Stimulated activated CD4-positive, alpha-beta T cell treated with anti-CD3 and anti-CD28 coated beads, Interleukin-2, amount 100 ng/mL, for 24 hours (primary cell): Measurements from ENCODE around the gene SPINT3.

Source experiments
- DNase-seq, 2 donors: peaks; one replicate each; pipeline ENCODE4 v3.0.0-alpha.2; 2020

Gene SPINT3, protein sequence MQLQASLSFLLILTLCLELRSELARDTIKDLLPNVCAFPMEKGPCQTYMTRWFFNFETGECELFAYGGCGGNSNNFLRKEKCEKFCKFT

DNA sequence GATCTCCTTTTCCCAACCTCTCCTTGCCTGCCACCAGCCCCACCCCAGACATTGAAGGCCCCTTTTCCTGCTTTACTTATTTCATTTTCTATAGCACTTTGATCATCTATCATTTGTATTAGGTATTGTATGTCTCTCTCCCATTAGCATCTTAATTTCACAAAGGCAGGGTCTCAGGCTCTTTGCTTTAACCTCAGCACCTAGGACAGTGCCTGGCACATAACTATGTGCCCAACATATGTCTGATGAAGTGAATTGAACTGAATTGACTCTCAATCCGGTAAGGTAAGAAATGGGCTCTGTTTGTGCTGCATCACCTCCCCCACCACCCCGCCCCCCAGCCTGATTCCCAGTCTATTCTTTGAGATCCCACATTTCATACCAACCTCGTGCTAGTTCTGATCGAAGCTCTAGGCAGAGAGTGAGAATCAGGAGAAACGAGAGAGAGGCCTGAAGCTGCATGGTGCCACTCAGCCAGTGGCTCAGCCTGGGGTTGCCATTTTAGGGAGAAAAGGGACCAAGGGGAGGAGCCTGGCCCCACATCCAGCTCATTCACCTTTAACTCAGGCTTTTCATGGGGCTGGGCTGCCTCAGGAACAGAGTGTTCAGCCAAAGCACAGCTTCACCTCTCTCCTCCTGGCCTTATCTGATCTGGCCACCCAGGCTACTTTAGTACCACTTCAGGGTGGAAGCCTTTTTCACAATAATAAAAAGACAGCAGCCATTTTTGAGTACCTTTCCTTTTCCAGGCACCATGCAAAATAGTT, at the start of gene SPINT3:
Gene SPINT3, minus strand, starts transcription at position 476 of the 767 bp plus-strand sequence. Its CDS starts 14 bp downstream, at position 462.
- no peak for DNase-seq

- no peak for DNase-seq
Measured at GRCh38 chr20:45564760-45565276, 49.4 kb upstream of the SPINT3 start.

DNA sequence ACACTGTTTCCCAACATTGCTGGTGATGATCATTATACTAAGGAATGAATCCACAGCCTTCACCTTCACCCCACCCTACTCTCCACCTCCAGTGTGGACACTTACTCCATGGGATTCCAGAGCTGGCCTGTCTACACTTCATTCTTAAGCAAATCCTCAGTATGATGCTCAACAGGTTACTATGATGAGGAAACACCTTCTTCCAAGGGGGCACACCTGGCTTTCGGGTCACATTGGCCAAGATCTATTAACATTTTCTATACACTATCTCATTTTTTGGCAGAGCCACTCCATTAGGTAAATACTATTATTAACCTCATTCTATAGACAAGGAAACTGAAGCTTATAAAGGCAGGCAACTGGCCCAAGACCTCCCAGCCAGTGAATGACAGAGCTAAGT, 39.8 kb upstream of the SPINT3 start:
- no peak for DNase-seq

DNA sequence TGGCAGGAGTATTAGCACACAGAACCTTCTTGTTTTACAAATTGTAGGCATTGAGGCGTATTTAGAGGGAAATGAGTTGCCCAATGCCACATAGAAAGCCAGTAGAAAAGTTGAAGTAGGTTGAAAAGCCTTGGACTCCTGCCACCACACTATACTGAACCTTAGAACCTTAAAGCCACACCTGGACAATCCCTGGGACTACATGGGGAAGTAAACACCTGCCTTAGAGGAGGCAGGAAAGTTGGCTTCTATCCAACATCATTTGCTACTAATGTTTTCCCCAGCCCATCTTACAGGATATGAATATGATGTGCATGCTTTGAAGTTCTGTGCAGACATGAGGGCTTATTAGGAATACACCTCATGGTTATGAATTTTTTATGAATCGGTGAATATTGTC, 37.0 kb upstream of the SPINT3 start:
- DNase-seq: no peak

- no peak for DNase-seq
Measured at GRCh38 chr20:45550765-45551164, 35.3 kb upstream of the SPINT3 start.

- no peak for DNase-seq
Measured at GRCh38 chr20:45548410-45548809, 33.0 kb upstream of the SPINT3 start.

DNA sequence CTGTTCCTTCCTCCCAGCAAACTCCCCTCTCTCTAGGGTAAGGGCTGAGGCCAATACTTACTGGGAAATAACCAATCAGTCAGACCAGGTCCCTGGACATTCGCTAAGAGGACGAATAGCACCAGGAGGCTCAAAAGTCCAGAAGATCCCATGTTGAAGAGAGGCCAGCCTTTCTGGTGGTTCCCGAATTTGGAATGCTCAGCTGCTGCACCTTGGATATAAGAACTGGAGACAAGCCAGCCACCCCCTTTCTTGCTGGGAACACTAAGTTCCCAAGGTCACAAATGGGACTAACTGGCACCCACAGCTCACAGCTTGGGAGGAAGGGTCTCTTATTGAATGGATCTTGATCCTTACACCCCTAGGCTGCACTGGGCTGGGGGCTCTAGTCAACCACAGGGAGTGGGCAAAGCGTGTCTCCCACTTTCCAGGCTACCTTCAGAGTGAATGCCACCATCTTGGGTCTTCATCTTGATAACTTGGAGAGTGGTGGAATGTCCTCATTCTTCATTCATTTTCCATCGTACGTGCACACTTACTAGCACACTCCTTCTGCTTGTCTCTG, 31.9 kb upstream of the SPINT3 start, which contains the start of gene EPPIN:
Gene EPPIN, minus strand, starts transcription at position 196 of the 565 bp plus-strand sequence. Its CDS starts 44 bp downstream, at position 152.
- DNase-seq: no peak

GRCh38 chr20:45545754-45546453, 30.5 kb upstream of the SPINT3 start:
- DNase-seq: no peak

DNA sequence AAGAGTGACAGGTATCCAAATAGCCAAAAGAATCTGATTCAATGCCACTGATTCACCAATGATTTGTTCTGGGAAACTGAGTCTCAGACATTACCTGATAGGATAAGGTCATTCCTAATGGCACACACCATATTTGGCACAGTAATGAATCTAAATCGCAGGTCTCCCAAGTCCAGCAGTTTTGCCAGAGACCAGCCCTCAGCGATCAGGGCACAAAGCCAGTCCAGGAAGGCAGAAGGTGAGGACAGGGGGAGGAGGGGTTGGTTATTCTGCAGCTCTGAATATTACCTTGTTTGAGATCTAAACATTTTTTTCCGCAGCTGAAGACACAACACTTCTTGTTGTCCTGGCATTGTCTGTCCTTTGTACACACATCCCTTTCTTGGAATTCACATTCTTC, 29.9 kb upstream of the SPINT3 start:
- no peak for DNase-seq

DNA sequence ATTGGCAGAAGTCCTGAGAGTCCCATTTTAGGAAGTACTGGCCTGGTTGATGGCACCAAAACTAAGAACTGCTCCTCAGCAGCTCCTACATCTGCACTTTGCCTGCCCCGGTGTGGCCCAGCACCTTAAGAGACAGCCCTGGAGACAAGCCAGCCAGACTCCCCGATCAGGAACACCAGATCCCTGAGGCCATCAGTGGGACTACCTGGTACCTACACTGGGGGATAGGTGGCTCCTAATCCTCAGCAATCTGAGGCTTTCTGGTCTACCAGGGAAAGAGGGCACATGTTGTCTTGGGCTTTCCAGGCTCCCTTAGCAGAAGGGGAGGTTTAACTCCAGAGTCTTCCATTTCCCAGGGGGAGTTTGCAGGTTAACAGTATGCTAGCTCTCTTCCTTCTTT, 24.0 kb upstream of the SPINT3 start, which contains the start of gene WFDC6:
Gene WFDC6, minus strand, starts transcription at position 101 of the 400 bp plus-strand sequence. Its CDS starts 75 bp downstream, at position 26.
- DNase-seq: no peak

- DNase-seq: no peak
Measured at GRCh38 chr20:45538209-45538799, 22.9 kb upstream of the SPINT3 start.

- no peak for DNase-seq
Measured at GRCh38 chr20:45527294-45527693, 11.9 kb upstream of the SPINT3 start.

DNA sequence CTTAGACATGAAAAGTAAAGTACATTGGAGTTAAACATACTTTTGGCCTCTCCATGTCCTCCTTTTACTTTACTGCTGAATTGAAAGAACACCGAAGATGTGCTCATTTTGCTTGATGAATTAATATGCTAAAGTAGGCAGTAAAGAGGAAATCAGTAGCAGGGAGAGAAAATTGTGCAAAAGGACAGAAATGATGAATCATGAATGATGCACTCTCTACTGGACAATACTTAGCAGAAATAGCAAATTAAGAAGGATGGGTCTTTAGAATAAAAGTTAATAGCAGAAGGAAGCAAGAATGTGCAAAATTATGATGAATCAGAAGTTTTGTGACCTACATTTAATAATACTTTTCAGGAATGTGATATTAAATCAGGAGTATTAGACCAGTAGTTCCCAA, 8.4 kb upstream of the SPINT3 start:
- DNase-seq: no peak

DNA sequence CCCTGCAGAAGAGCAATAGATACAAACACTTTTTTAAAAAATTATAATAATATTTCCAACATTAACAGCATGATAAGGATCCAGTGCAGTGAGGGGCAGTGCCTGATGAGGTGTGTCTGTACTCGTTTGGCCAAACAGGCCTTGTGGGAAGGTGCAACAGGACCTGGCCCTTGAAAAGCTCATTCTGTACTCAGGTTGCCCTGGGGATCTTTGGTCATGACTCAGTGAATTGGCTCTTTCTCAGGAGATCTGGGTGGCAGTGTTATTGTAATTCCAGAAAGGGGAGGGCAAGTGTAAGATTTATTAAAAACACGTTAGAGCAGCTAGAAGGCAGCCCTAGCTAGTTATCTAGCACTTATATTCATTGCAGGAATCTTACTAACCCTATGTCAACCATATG, 2.9 kb upstream of the SPINT3 start:
- no peak for DNase-seq

DNA sequence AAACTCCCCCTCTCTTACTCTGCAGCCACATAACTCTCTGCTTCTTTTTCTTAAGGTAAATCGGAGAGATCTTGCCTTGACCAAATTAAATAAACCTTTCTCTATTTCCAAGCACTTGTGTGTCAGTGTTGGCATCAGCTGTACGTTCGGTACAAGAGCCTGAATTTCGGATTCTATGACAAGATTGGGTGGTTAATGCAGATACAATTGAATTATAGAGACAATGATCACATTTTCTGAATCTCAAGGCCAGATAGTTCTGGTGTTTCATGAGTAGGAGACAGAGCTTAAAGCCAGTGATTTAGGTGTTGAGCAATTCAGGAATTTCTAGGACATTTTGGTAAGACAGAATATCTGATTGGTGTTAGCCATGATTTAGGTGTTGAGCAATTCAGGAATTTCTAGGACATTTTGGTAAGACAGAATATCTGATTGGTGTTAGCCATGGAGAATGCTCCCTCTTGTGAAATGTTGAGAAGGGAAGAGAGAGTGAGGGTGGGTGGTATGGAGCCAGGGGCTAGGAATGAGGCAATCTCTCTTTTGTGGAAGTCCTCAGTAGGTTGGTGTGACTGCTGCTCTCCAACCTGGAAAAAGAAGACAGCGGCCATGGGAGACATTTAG, 5.1 kb downstream of the SPINT3 start:
- no peak for DNase-seq

DNA sequence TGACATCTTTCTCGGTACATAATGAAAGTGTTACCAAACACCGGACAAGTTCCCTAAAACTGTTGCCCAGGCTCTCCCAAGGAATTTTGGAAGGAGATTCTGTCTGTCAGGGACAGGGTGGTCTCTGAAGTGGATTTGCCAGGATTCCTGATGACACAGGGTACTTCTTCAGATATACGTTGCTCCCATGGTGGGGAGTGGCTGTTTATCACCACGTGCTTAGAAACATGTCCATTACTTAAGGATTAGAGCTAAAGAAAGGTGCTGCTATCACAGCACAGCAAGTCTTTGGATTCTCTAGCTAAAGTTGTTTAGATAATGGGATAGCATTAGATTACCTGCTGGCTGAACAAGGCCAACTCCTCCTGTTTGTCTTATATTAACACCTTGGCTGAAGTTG, 6.3 kb downstream of the SPINT3 start:
- DNase-seq: no peak

- no peak for DNase-seq
Measured at GRCh38 chr20:45508068-45508886, 7.1 kb downstream of the SPINT3 start.

DNA sequence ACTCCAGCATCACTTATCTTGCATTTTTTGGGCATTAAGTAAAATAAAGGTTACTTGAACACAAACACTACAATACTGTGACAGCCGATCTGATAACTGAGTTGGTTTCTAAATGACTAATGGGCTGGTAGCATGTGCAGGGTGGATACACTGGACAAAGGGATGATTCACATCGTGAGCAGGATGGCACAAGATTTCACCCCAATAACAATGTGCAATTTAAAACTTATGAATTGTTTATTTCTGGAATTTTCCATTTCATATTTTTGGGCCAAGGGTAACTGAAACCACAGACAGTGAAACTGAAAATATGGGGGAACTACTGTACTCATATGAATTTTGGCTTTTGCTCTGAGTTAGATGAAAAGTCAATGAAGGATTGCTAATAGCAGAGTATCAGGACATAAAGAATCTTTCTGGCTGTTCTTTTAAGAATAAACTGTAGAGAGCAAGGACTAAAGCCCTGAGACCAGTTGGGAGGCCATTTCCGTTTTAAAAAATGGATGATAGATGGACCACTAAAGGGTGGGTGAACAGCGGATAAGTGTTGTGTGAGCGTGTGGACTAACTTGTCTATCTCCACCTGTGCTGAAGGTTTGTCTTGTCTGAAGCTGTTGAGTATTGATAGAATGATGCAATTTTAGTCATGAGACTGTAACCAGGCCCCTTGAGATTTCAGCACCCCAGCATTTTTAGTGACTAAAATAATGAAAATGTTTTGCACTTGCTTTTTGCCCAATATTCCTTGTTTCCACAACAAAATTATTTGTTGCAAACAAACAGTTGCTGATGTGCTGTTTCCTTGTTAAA, 8.2 kb downstream of the SPINT3 start:
- no peak for DNase-seq

GRCh38 chr20:45506398-45506797, 9.0 kb downstream of the SPINT3 start:
- no peak for DNase-seq

GRCh38 chr20:45503403-45503802, 12.0 kb downstream of the SPINT3 start:
- no peak for DNase-seq

- no peak for DNase-seq
Measured at GRCh38 chr20:45502561-45502960, 12.9 kb downstream of the SPINT3 start.
